ENCODE data around the gene INPP4B. TPM values are rescaled to one million over a fixed set of nuclear protein-coding genes. Genes with fewer than 3 reads are reported as not detected.

The INPP4B gene
- polyA plus RNA-seq, 1 of the 3 experiments (the other 2 are of a cell fraction), result 0.08 TPM

GRCh38 chr4:142334931-142335330, 511.2 kb downstream of the INPP4B start:
- no peak for TF ChIP-seq USF2 (IDR thresholded peaks at IDR 0.05; ENCODE audit: borderline replicate concordance, low read depth, low read length)
- TF ChIP-seq MXI1 (IDR thresholded peaks at IDR 0.05; ENCODE audit: low read depth, low read length), result no peak
- TF ChIP-seq FOXJ3 (CRISPR knock-in tag; IDR thresholded peaks at IDR 0.05), result no peak
- TF ChIP-seq PBX3 (IDR thresholded peaks at IDR 0.05), result no peak
- no peak for TF ChIP-seq FOSL2 (IDR thresholded peaks at IDR 0.05; ENCODE audit: borderline replicate concordance, low read depth)
- Histone ChIP-seq H3K4me3 (ENCODE audit: low read depth in 2 of 2, low read length in 1 of 2) (no peak overlapping the region), H3K79me2 (ENCODE audit: insufficient read depth) (no peaks in the 10 kb centered on the region), H2AFZ (ENCODE audit: low read depth) (no peak overlapping the region), H3K9me2 (no peaks in the 10 kb centered on the region), H3K27me3 (ENCODE audit: insufficient read depth) (no peaks in the 10 kb centered on the region), H3K36me3 (replicated peaks in 1 of 2; ENCODE audit: control insufficient read depth in 1 of 2, insufficient read depth in 2 of 2, low read length in 1 of 2) (no peaks in the 10 kb centered on the region), H3K4me2 (no peak overlapping the region), H3K9me3 (no peaks in the 10 kb centered on the region), H3K4me1 (ENCODE audit: control insufficient read depth in 1 of 2, insufficient read depth in 2 of 2, low read depth in 1 of 2, low read length in 1 of 2) (peaks cover 0 to 2% of the 10 kb centered on the region in 2 experiments; a peak in 1 of 4 replicates), H3K9ac (no peak overlapping the region), H4K20me1 (ENCODE audit: insufficient read depth) (no peaks in the 10 kb centered on the region), H3F3A (replicated peaks; ENCODE audit: insufficient read depth) (no peaks in the 10 kb centered on the region), H3K27ac (ENCODE audit: low read depth in 2 of 2, low read length in 1 of 2) (no peak overlapping the region)
- no peak for DNase-seq
- POLR2A ChIA-PET, result no interaction called here
- CTCF ChIA-PET, result interaction anchor here (1.3 kb wide), 1 partner anchor 18 kb away, joined by 3 read pairs; no protein-coding TSS in a partner anchor

- H3K79me2 ChIP-seq (ENCODE audit: insufficient read depth), result no peaks in the 10 kb centered on the region
- CTCF ChIA-PET, result interaction anchor here (1.3 to 2.4 kb wide), 2 partner anchors 17 to 21 kb away, joined by 4 to 8 read pairs; no protein-coding TSS in a partner anchor
Measured at GRCh38 chr4:142331646-142332045, 514.5 kb downstream of the INPP4B start.

More at GRCh38 chr4:142331646-142332045, 514.5 kb downstream of the INPP4B start:
- Histone ChIP-seq H3K4me3 (ENCODE audit: low read depth in 2 of 2, low read length in 1 of 2) (no peak overlapping the region), H3F3A (replicated peaks; ENCODE audit: insufficient read depth) (no peaks in the 10 kb centered on the region), H3K27me3 (ENCODE audit: insufficient read depth) (no peaks in the 10 kb centered on the region), H4K20me1 (ENCODE audit: insufficient read depth) (no peaks in the 10 kb centered on the region), H3K9me3 (no peaks in the 10 kb centered on the region), H3K4me2 (no peak overlapping the region), H3K9ac (no peak overlapping the region), H3K27ac (ENCODE audit: low read depth in 2 of 2, low read length in 1 of 2) (no peak overlapping the region), H3K9me2 (no peaks in the 10 kb centered on the region), H3K36me3 (replicated peaks in 1 of 2; ENCODE audit: control insufficient read depth in 1 of 2, insufficient read depth in 2 of 2, low read length in 1 of 2) (no peaks in the 10 kb centered on the region), H2AFZ (ENCODE audit: low read depth) (no peak overlapping the region), H3K4me1 (ENCODE audit: control insufficient read depth in 1 of 2, insufficient read depth in 2 of 2, low read depth in 1 of 2, low read length in 1 of 2) (peaks cover 0 to 2% of the 10 kb centered on the region in 2 experiments; a peak in 1 of 4 replicates)
- no peak for DNase-seq
- POLR2A ChIA-PET, result no interaction called here
- TF ChIP-seq USF2 (IDR thresholded peaks at IDR 0.05; ENCODE audit: borderline replicate concordance, low read depth, low read length) (no peak), RCOR1 (IDR thresholded peaks at IDR 0.05; ENCODE audit: low read length) (no peak), EZH2phosphoT487 (IDR thresholded peaks at IDR 0.05; ENCODE audit: borderline replicate concordance, low read depth) (no peak), FOXJ3 (CRISPR knock-in tag; IDR thresholded peaks at IDR 0.05) (no peak), EP300 (IDR thresholded peaks at IDR 0.05; ENCODE audit: borderline replicate concordance in 1 of 2, low read depth in 1 of 2, low read length in 1 of 2) (no peak), RXRA (IDR thresholded peaks at IDR 0.05; ENCODE audit: borderline replicate concordance, low read depth) (no peak), MAX (IDR thresholded peaks at IDR 0.05; ENCODE audit: low read depth) (no peak), POLR2AphosphoS5 (IDR thresholded peaks at IDR 0.05; ENCODE audit: low read depth, low read length) (no peak), IRF3 (IDR thresholded peaks at IDR 0.05; ENCODE audit: low read depth, low read length) (no peak), FOSL2 (IDR thresholded peaks at IDR 0.05; ENCODE audit: borderline replicate concordance, low read depth) (no peak), USF1 (IDR thresholded peaks at IDR 0.05; ENCODE audit: borderline replicate concordance, low read depth) (no peak), REST (IDR thresholded peaks at IDR 0.05; ENCODE audit: low read depth, low read length) (no peak), TAF1 (IDR thresholded peaks at IDR 0.05; ENCODE audit: borderline replicate concordance, low read depth, low read length) (no peak), RFX5 (IDR thresholded peaks at IDR 0.05; ENCODE audit: low read length) (no peak), SMC3 (IDR thresholded peaks at IDR 0.05; ENCODE audit: low read depth, low read length) (no peak), GATA2 (CRISPR knock-in tag; IDR thresholded peaks at IDR 0.05) (no peak)
- 100% methylated on average over 1 of the region's 1 CpG for WGBS (ENCODE audit: low lambda C conversion rate)
